HEK293 (cell line): Measurements from ENCODE around the gene ENDOU.

Experiments
- CTCF ChIA-PET: fragments of 350-600 bp; formaldehyde crosslinking; extraction: SDS; loops from one replicate; lab custom pipeline; 2021; ENCODE audit warnings: antibody characterized with exemption; lab: Yijun Ruan, JAX
- POLR2A ChIA-PET: fragments of 300-600 bp; formaldehyde crosslinking; extraction: SDS; loops from one replicate; lab custom pipeline; 2020; ENCODE audit warnings: antibody characterized with exemption, inconsistent platforms; lab: Yijun Ruan, JAX
- H3K27ac ChIP-seq: fragments of 200-500 bp; sonication (Bioruptor generic); 2 replicates; pipeline ENCODE4 v1.5.1; 2014; ENCODE audit warnings: low read depth, low read length, control low read depth, inconsistent platforms; ENCODE audit errors: extremely low read depth
- H3K36me3 ChIP-seq, 2 experiments: fragments of 200-500 bp in 1 of 2; sonication (Bioruptor generic) in 1 of 2; 1 replicate in 1 of 2; 2 replicates in 1 of 2; pipeline ENCODE4 v1.5.1; 2014 to 2017; ENCODE audit warnings: inconsistent platforms in 2 of 2, low read length in 2 of 2; ENCODE audit not compliant: control insufficient read depth in 2 of 2, insufficient read depth in 1 of 2
- H3K4me1 ChIP-seq: fragments of 200-500 bp; sonication (Bioruptor generic); 2 replicates; pipeline ENCODE4 v1.5.1; 2014; ENCODE audit warnings: mild to moderate bottlenecking, low read length, inconsistent platforms; ENCODE audit not compliant: control insufficient read depth, insufficient read depth
- H3K4me3 ChIP-seq: 2 replicates; pipeline ENCODE4 v1.5.1; 2011; ENCODE audit warnings: low read depth, mild to moderate bottlenecking, control low read depth, low read length, moderate library complexity
- H3K9me3 ChIP-seq: fragments of 200-500 bp; sonication (Bioruptor generic); 2 replicates; pipeline ENCODE4 v1.5.1; 2014; ENCODE audit warnings: low read depth, low read length, inconsistent platforms; ENCODE audit not compliant: control insufficient read depth, insufficient read depth
- GFI1B ChIP-seq: fragments of 450-650 bp; formaldehyde crosslinking; IDR thresholded peaks from 2 replicates; pipeline ENCODE4 v1.5.1; 2016; ENCODE audit warnings: missing biosample characterization, missing genetic modification characterization
- IKZF3 ChIP-seq: fragments of 450-650 bp; IDR thresholded peaks from 2 replicates; pipeline ENCODE4 v1.5.0; 2018; ENCODE audit warnings: missing biosample characterization, mild to moderate bottlenecking, missing genetic modification characterization, moderate library complexity
- KLF7 ChIP-seq: fragments of 450-650 bp; formaldehyde crosslinking; IDR thresholded peaks from 2 replicates; pipeline ENCODE4 v1.5.1; 2016; ENCODE audit warnings: missing biosample characterization, missing genetic modification characterization, borderline replicate concordance
- SALL2 ChIP-seq: fragments of 450-650 bp; formaldehyde crosslinking; IDR thresholded peaks from 2 replicates; pipeline ENCODE4 v1.5.0; 2017; ENCODE audit warnings: missing biosample characterization, mild to moderate bottlenecking, missing genetic modification characterization, borderline replicate concordance
- SCRT1 ChIP-seq: fragments of 450-650 bp; formaldehyde crosslinking; IDR thresholded peaks from 2 replicates; pipeline ENCODE4 v1.5.1; 2016; ENCODE audit warnings: missing biosample characterization, missing genetic modification characterization, borderline replicate concordance
- SCRT2 ChIP-seq: fragments of 450-650 bp; formaldehyde crosslinking; IDR thresholded peaks from 2 replicates; pipeline ENCODE4 v1.5.1; 2016; ENCODE audit warnings: missing biosample characterization, missing genetic modification characterization
- SETDB1 ChIP-seq: IDR thresholded peaks from one replicate; pipeline ENCODE4 v1.6.1; 2017; ENCODE audit warnings: mild to moderate bottlenecking, low read length, moderate library complexity, mixed read lengths; ENCODE audit not compliant: insufficient read length
- SP7 ChIP-seq: fragments of 450-650 bp; formaldehyde crosslinking; IDR thresholded peaks from 2 replicates; pipeline ENCODE4 v1.5.1; 2016; ENCODE audit warnings: missing biosample characterization, missing genetic modification characterization
- ZFP37 ChIP-seq: fragments of 450-650 bp; formaldehyde crosslinking; IDR thresholded peaks from 2 replicates; pipeline ENCODE4 v1.5.1; 2016; ENCODE audit warnings: missing biosample characterization, missing genetic modification characterization
- ZNF10 ChIP-seq: fragments of 450-650 bp; formaldehyde crosslinking; IDR thresholded peaks from 2 replicates; pipeline ENCODE4 v1.5.1; 2017; ENCODE audit warnings: missing biosample characterization, missing genetic modification characterization
- ZNF121 ChIP-seq: fragments of 450-650 bp; formaldehyde crosslinking; IDR thresholded peaks from 2 replicates; pipeline ENCODE4 v1.5.1; 2016; ENCODE audit warnings: missing biosample characterization, missing genetic modification characterization
- ZNF140 ChIP-seq: fragments of 450-650 bp; formaldehyde crosslinking; IDR thresholded peaks from 2 replicates; pipeline ENCODE4 v1.5.1; 2016; ENCODE audit warnings: missing biosample characterization, missing genetic modification characterization
- ZNF214 ChIP-seq: fragments of 450-650 bp; formaldehyde crosslinking; IDR thresholded peaks from 2 replicates; pipeline ENCODE4 v1.5.1; 2017; ENCODE audit warnings: missing biosample characterization, mild to moderate bottlenecking, missing genetic modification characterization, borderline replicate concordance
- ZNF274 ChIP-seq, 2 experiments: fragments of 200-500 bp in 1 of 2; fragments of 450-650 bp in 1 of 2; sonication (Bioruptor generic) in 1 of 2; formaldehyde crosslinking in 1 of 2; IDR thresholded peaks; 2 replicates each; pipeline versions ENCODE4 v1.5.1 to v1.6.1; 2014 to 2016; ENCODE audit warnings: borderline replicate concordance in 1 of 2, inconsistent platforms in 1 of 2, low read length in 1 of 2, missing biosample characterization in 1 of 2, missing genetic modification characterization in 1 of 2
- ZNF354C ChIP-seq: fragments of 450-650 bp; formaldehyde crosslinking; IDR thresholded peaks from 2 replicates; pipeline ENCODE4 v1.5.1; 2016; ENCODE audit warnings: missing biosample characterization, missing genetic modification characterization, low read depth, borderline replicate concordance
- ZNF426 ChIP-seq: fragments of 450-650 bp; formaldehyde crosslinking; IDR thresholded peaks from 2 replicates; pipeline ENCODE4 v1.5.1; 2017; ENCODE audit warnings: missing biosample characterization, missing genetic modification characterization, mild to moderate bottlenecking, inconsistent platforms, moderate library complexity
- ZNF48 ChIP-seq: fragments of 450-650 bp; formaldehyde crosslinking; IDR thresholded peaks from 2 replicates; pipeline ENCODE4 v1.5.1; 2016; ENCODE audit warnings: missing biosample characterization, missing genetic modification characterization
- ZNF501 ChIP-seq: fragments of 450-650 bp; formaldehyde crosslinking; IDR thresholded peaks from 2 replicates; pipeline ENCODE4 v1.5.1; 2016; ENCODE audit warnings: missing biosample characterization, missing genetic modification characterization
- ZNF513 ChIP-seq: fragments of 450-650 bp; IDR thresholded peaks from 2 replicates; pipeline ENCODE4 v1.5.1; 2018; ENCODE audit warnings: missing biosample characterization, missing genetic modification characterization
- ZNF548 ChIP-seq: fragments of 450-650 bp; formaldehyde crosslinking; IDR thresholded peaks from 2 replicates; pipeline ENCODE4 v1.5.1; 2016; ENCODE audit warnings: missing biosample characterization, missing genetic modification characterization
- ZNF610 ChIP-seq: fragments of 450-650 bp; formaldehyde crosslinking; IDR thresholded peaks from 2 replicates; pipeline ENCODE4 v1.5.1; 2016; ENCODE audit warnings: missing biosample characterization, missing genetic modification characterization, borderline replicate concordance
- ZNF654 ChIP-seq: fragments of 450-650 bp; formaldehyde crosslinking; IDR thresholded peaks from 2 replicates; pipeline ENCODE4 v1.5.1; 2016; ENCODE audit warnings: low read depth, missing biosample characterization, missing genetic modification characterization
- ZNF768 ChIP-seq: fragments of 450-650 bp; formaldehyde crosslinking; IDR thresholded peaks from 2 replicates; pipeline ENCODE4 v1.5.1; 2018; ENCODE audit warnings: missing biosample characterization, mild to moderate bottlenecking, missing genetic modification characterization
- ZNF777 ChIP-seq: fragments of 450-650 bp; formaldehyde crosslinking; IDR thresholded peaks from 2 replicates; pipeline ENCODE4 v1.5.1; 2017; ENCODE audit warnings: missing biosample characterization, missing genetic modification characterization, borderline replicate concordance
- TF ChIP-seq, protein P1 (sequence below): fragments of 450-650 bp; formaldehyde crosslinking; IDR thresholded peaks from 2 replicates; pipeline ENCODE4 v1.5.1; 2016; ENCODE audit warnings: missing biosample characterization, missing genetic modification characterization

Gene ENDOU

DNA sequence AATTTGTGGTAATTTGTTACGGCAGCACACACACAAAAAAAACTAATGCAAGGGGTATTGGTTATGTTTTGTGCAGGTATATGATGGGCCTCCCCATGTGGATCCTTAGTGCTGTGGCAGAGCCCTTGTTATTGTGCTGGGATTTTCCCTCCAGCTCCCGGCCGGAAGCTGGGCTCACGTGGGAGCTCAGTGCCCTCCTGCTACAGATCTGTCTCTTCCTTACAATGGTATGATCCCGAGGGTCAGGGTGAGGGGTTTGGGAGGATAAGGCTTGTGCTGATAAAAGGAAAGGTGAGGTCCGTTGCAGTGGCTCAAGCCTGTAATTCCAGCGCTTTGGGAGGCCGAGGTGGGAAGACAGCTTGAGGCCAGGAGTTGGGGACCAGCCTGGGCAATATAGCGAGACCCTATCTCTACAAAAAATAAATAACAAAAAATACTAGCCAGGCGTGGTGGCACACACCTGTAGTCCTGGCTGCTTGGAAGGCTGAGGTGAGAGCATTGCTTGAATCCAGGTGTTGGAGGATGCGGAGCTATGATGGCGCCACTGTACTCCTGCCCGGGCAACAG, 46.9 kb upstream of the ENDOU start:
- no peak overlapping the region for H3K4me3 ChIP-seq
- CTCF ChIA-PET: interaction anchor here (0.5 to 19.6 kb wide), 13 partner anchors 9 to 476 kb away, joined by 3 to 784 read pairs (median 5); partner anchors contain the start of gene RAPGEF3
- H3K9me3 ChIP-seq: no peaks in the 10 kb centered on the region
- no peaks in the 10 kb centered on the region; the same call in 1 of the 2 replicates for H3K4me1 ChIP-seq
- H3K27ac ChIP-seq: no peak overlapping the region
- no peak for TF ChIP-seq ZNF214 (tag by site-specific recombination)
- TF ChIP-seq ZNF426: no peak
- no peak for TF ChIP-seq ZNF777 (tag by site-specific recombination)
- TF ChIP-seq ZNF501: no peak
- TF ChIP-seq ZNF610 (tag by site-specific recombination): no peak
- no peak for TF ChIP-seq SCRT1 (tag by site-specific recombination)
- TF ChIP-seq ZNF274 (IDR thresholded peaks at IDR 0.05; ENCODE audit: low read length): no peak
- no peak for TF ChIP-seq ZNF274 (tag by site-specific recombination; IDR thresholded peaks at IDR 0.05; ENCODE audit: borderline replicate concordance)
- no peak for TF ChIP-seq SP7 (tag by site-specific recombination)
- no peak for TF ChIP-seq ZNF548 (tag by site-specific recombination)
- peak; percentile 91 for TF ChIP-seq ZNF121 (tag by site-specific recombination)
- no peak for TF ChIP-seq ZNF354C (tag by site-specific recombination)
- TF ChIP-seq ZNF48: no peak
- 0 out of 2 replicates have a peak, but pooled peaks have one; percentile 31 for TF ChIP-seq IKZF3
- TF ChIP-seq SETDB1: no peak
- no peak for TF ChIP-seq KLF7 (tag by site-specific recombination)
- TF ChIP-seq ZNF513 (tag by site-specific recombination): no peak
- peak; percentile 39; the same call in 1 of the 2 replicates for TF ChIP-seq SCRT2 (tag by site-specific recombination)
- no peak for TF ChIP-seq ZNF140 (tag by site-specific recombination)
- no peak for TF ChIP-seq GFI1B (tag by site-specific recombination)
- TF ChIP-seq ZNF10 (tag by site-specific recombination): no peak
- TF ChIP-seq ZFP37: no peak
- no peak for TF ChIP-seq SALL2 (tag by site-specific recombination)
- no peak for TF ChIP-seq ZNF654 (tag by site-specific recombination)
- TF ChIP-seq, protein P1, sequence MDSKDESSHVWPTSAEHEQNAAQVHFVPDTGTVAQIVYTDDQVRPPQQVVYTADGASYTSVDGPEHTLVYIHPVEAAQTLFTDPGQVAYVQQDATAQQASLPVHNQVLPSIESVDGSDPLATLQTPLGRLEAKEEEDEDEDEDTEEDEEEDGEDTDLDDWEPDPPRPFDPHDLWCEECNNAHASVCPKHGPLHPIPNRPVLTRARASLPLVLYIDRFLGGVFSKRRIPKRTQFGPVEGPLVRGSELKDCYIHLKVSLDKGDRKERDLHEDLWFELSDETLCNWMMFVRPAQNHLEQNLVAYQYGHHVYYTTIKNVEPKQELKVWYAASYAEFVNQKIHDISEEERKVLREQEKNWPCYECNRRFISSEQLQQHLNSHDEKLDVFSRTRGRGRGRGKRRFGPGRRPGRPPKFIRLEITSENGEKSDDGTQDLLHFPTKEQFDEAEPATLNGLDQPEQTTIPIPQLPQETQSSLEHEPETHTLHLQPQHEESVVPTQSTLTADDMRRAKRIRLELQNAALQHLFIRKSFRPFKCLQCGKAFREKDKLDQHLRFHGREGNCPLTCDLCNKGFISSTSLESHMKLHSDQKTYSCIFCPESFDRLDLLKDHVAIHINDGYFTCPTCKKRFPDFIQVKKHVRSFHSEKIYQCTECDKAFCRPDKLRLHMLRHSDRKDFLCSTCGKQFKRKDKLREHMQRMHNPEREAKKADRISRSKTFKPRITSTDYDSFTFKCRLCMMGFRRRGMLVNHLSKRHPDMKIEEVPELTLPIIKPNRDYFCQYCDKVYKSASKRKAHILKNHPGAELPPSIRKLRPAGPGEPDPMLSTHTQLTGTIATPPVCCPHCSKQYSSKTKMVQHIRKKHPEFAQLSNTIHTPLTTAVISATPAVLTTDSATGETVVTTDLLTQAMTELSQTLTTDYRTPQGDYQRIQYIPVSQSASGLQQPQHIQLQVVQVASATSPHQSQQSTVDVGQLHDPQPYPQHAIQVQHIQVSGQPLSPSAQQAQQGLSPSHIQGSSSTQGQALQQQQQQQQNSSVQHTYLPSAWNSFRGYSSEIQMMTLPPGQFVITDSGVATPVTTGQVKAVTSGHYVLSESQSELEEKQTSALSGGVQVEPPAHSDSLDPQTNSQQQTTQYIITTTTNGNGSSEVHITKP: peak; percentile 66
- no peak for TF ChIP-seq ZNF768 (tag by site-specific recombination)
- H3K36me3 ChIP-seq: no peaks in the 10 kb centered on the region
- POLR2A ChIA-PET: interaction anchor here (0.7 to 1.6 kb wide), 2 partner anchors 10 to 66 kb away, joined by 3 to 4 read pairs; no protein-coding TSS in a partner anchor
